H1 (cell line): ENCODE measurements around the gene FAM209A. TPM values are rescaled to one million over a fixed set of nuclear protein-coding genes. Genes with fewer than 3 reads are reported as not detected.

ENCODE experiments used
- CTCF ChIA-PET: fragments of 300-600 bp; sonication (Branson Sonifier 250); formaldehyde crosslinking; loops from one replicate; lab custom pipeline; 2021; ENCODE audit not compliant: partially characterized antibody; lab: Charles Lee
- POLR2A ChIA-PET: fragments of 300-600 bp; sonication (Branson Sonifier 250); formaldehyde crosslinking; loops from one replicate; lab custom pipeline; 2021; ENCODE audit warnings: inconsistent platforms; ENCODE audit not compliant: partially characterized antibody; lab: Charles Lee
- DNase-seq, 2 experiments: peaks; one replicate each; pipeline versions ENCODE4 v3.0.0 to v3.0.0-alpha.2; 2010 to 2022; ENCODE audit warnings: low spot score in 2 of 2, low read depth in 1 of 2, mixed read lengths in 1 of 2
- FAIRE-seq: peaks from 2 replicates; lab custom pipeline; 2011; peaks lifted over from hg19 to GRCh38; lab: Jason Lieb, UNC
- H2AFZ ChIP-seq: 2 replicates; pipeline ENCODE4 v1.8.1; 2012; ENCODE audit warnings: low read length, inconsistent platforms
- H2AK5ac ChIP-seq: 2 replicates; pipeline ENCODE4 v1.6.1; 2013; ENCODE audit warnings: low read depth, low read length
- H2BK120ac ChIP-seq: replicated peaks from 2 replicates; pipeline ENCODE3; 2013; ENCODE audit warnings: low read depth, low read length, inconsistent platforms
- H2BK12ac ChIP-seq: 2 replicates; pipeline ENCODE4 v1.6.1; 2013; ENCODE audit warnings: low read depth, low read length
- H2BK15ac ChIP-seq: 2 replicates; pipeline ENCODE4 v1.6.1; 2013; ENCODE audit warnings: low read length
- H2BK20ac ChIP-seq: 2 replicates; pipeline ENCODE4 v1.6.1; 2013; ENCODE audit warnings: low read length
- H2BK5ac ChIP-seq: 2 replicates; pipeline ENCODE4 v1.6.1; 2013; ENCODE audit warnings: low read depth, low read length
- H3K14ac ChIP-seq: 2 replicates; pipeline ENCODE4 v1.6.1; 2013; ENCODE audit warnings: inconsistent platforms; ENCODE audit not compliant: insufficient read length
- H3K18ac ChIP-seq: 2 replicates; pipeline ENCODE4 v1.6.1; 2013; ENCODE audit warnings: low read length; ENCODE audit errors: extremely low read depth
- H3K23ac ChIP-seq: 2 replicates; pipeline ENCODE4 v1.6.1; 2013; ENCODE audit warnings: inconsistent platforms; ENCODE audit not compliant: insufficient read length
- H3K23me2 ChIP-seq: 2 replicates; pipeline ENCODE4 v1.6.1; 2013; ENCODE audit warnings: low read depth, low read length
- H3K27ac ChIP-seq: 2 replicates; pipeline ENCODE4 v1.6.1; 2011; ENCODE audit warnings: low read depth, low read length, inconsistent platforms
- H3K27me3 ChIP-seq, 4 experiments: replicated peaks in 1 of 4; 1 replicate in 1 of 4; 2 replicates in 3 of 4; pipeline versions ENCODE4 v1.6.1 to v1.8.1; 2011 to 2013; ENCODE audit warnings: low read length in 3 of 4, mild to moderate bottlenecking in 3 of 4, inconsistent platforms in 2 of 4, mixed read lengths in 2 of 4, moderate library complexity in 1 of 4; ENCODE audit not compliant: control insufficient read depth in 3 of 4, insufficient read depth in 3 of 4; ENCODE audit errors: extremely low read depth in 1 of 4
- H3K36me3 ChIP-seq, 4 experiments: 2 replicates each; pipeline versions ENCODE4 v1.6.1 to v1.8.1; 2011 to 2013; ENCODE audit warnings: mild to moderate bottlenecking in 4 of 4, low read length in 3 of 4, moderate library complexity in 2 of 4, control low read depth in 1 of 4, inconsistent platforms in 1 of 4; ENCODE audit not compliant: insufficient read depth in 4 of 4, control insufficient read depth in 2 of 4
- H3K4ac ChIP-seq: replicated peaks from 2 replicates; pipeline ENCODE3; 2013; ENCODE audit warnings: low read length, low read depth, mixed read lengths, inconsistent platforms; ENCODE audit not compliant: insufficient read length
- H3K4me1 ChIP-seq, 4 experiments: replicated peaks in 1 of 4; 1 replicate in 1 of 4; 2 replicates in 3 of 4; pipeline versions ENCODE4 v1.6.1 to v1.8.1; 2011 to 2013; ENCODE audit warnings: low read length in 3 of 4, inconsistent platforms in 2 of 4, mixed read lengths in 1 of 4; ENCODE audit not compliant: insufficient read depth in 4 of 4, control insufficient read depth in 3 of 4
- H3K4me2 ChIP-seq, 2 experiments: 2 replicates each; pipeline versions ENCODE4 v1.6.1 to v1.8.1; 2011 to 2013; ENCODE audit warnings: low read depth in 2 of 2, low read length in 2 of 2, control low read depth in 1 of 2, inconsistent platforms in 1 of 2, mild to moderate bottlenecking in 1 of 2; ENCODE audit not compliant: insufficient read depth in 1 of 2
- H3K4me3 ChIP-seq, 4 experiments: fragments of 200-600, 300-600 bp in 1 of 4; sonication (generic), shearing (Covaris generic), sonication (Bioruptor Twin) in 1 of 4; 2 replicates each; pipeline versions ENCODE4 v1.5.1 to v1.8.1; 2011 to 2016; ENCODE audit warnings: low read length in 4 of 4, low read depth in 3 of 4, control low read depth in 2 of 4, inconsistent platforms in 2 of 4, mild to moderate bottlenecking in 2 of 4, mixed read lengths in 1 of 4, moderate library complexity in 1 of 4; ENCODE audit not compliant: insufficient read depth in 2 of 4; ENCODE audit errors: extremely low read depth in 1 of 4
- H3K56ac ChIP-seq: replicated peaks from 2 replicates; pipeline ENCODE3; 2013; ENCODE audit warnings: low read depth, mild to moderate bottlenecking, mixed read lengths, low read length, inconsistent platforms; ENCODE audit not compliant: insufficient read length
- H3K79me1 ChIP-seq: 2 replicates; pipeline ENCODE4 v1.6.1; 2013; ENCODE audit warnings: low read depth, low read length, control low read depth
- H3K79me2 ChIP-seq, 2 experiments: 2 replicates each; pipeline versions ENCODE4 v1.6.1 to v1.8.1; 2012 to 2013; ENCODE audit warnings: low read length in 2 of 2, mild to moderate bottlenecking in 2 of 2, inconsistent platforms in 1 of 2; ENCODE audit not compliant: insufficient read depth in 2 of 2, control insufficient read depth in 1 of 2
- H3K9ac ChIP-seq, 4 experiments: replicated peaks in 1 of 4; 1 replicate in 1 of 4; 2 replicates in 3 of 4; pipeline versions ENCODE4 v1.6.1 to v1.8.1; 2011 to 2013; ENCODE audit warnings: low read depth in 3 of 4, low read length in 3 of 4, control low read depth in 2 of 4, mild to moderate bottlenecking in 2 of 4, moderate library complexity in 2 of 4, inconsistent platforms in 1 of 4; ENCODE audit errors: extremely low read depth in 1 of 4
- H3K9me3 ChIP-seq, 2 experiments: 2 replicates each; pipeline versions ENCODE4 v1.6.1 to v1.8.1; 2012 to 2013; ENCODE audit warnings: mild to moderate bottlenecking in 2 of 2, moderate library complexity in 2 of 2, control low read depth in 1 of 2, inconsistent platforms in 1 of 2, low read depth in 1 of 2, low read length in 1 of 2, mixed read lengths in 1 of 2; ENCODE audit not compliant: insufficient read depth in 2 of 2
- H4K20me1 ChIP-seq, 2 experiments: replicated peaks in 1 of 2; 2 replicates each; pipeline versions ENCODE3 to v1.8.1; 2011 to 2013; ENCODE audit warnings: inconsistent platforms in 2 of 2, low read length in 2 of 2, mild to moderate bottlenecking in 1 of 2; ENCODE audit not compliant: insufficient read depth in 2 of 2, control insufficient read depth in 1 of 2
- H4K5ac ChIP-seq: 2 replicates; pipeline ENCODE4 v1.6.1; 2013; ENCODE audit warnings: low read length, low read depth, mixed read lengths, inconsistent platforms; ENCODE audit not compliant: insufficient read length
- H4K8ac ChIP-seq: 2 replicates; pipeline ENCODE4 v1.8.0; 2013; ENCODE audit warnings: mild to moderate bottlenecking, moderate library complexity, low read length, inconsistent platforms; ENCODE audit not compliant: insufficient read depth; ENCODE audit errors: extremely low read depth
- H4K91ac ChIP-seq: replicated peaks from 2 replicates; pipeline ENCODE3; 2013; ENCODE audit warnings: low read length, mixed read lengths, inconsistent platforms; ENCODE audit not compliant: insufficient read length
- BACH1 ChIP-seq: IDR thresholded peaks from 2 replicates; pipeline ENCODE4 v1.6.1; 2012; ENCODE audit warnings: low read length, improper control_type of control experiment
- WGBS, 2 experiments: shearing (Covaris generic) in 1 of 2; methylation state at CpG; one replicate each; pipeline versions ENCODE4 v1.1.6 to v1.1.7; 2013 to 2015; ENCODE audit warnings: low lambda C conversion rate in 2 of 2, mixed read lengths in 2 of 2, inconsistent platforms in 1 of 2, low coverage in 1 of 2, missing lambda C conversion rate in 1 of 2; ENCODE audit not compliant: insufficient replicate concordance in 2 of 2, insufficient coverage in 1 of 2, insufficient read length in 1 of 2; ENCODE audit errors: extremely low coverage in 1 of 2, missing lambda C conversion rate in 1 of 2; 5-methylcytosine and 5-hydroxymethylcytosine counted together
- polyA plus RNA-seq, 7 experiments: library from polyadenylated mRNA; depleted of rRNA in 3 of 7; stranded (reverse) in 5 of 7; unstranded in 2 of 7; fragments of >200 nt in 5 of 7; fragments of 200-250 nt in 2 of 7; gene quantifications; 1 replicate in 5 of 7; 2 replicates in 1 of 7; 4 replicates in 1 of 7; pipeline versions ENCODE4 v1.2.1 to v1.2.3, GENCODE V29; 2011 to 2013; ENCODE audit warnings: missing spikeins in 2 of 7, mixed read lengths in 2 of 7
- total RNA-seq: library from RNA; stranded (reverse); fragmentation: NEBNext Ultra II Directional; extraction: Animal tissue kit (Norgen Biotek cat#: 25700); gene quantifications from 2 replicates; pipeline ENCODE4 v1.2.1, GENCODE V29; 2021

The FAM209A gene
- total and polyA plus RNA-seq, 2 of the 8 experiments (the other 6 are each of a cell fraction or from before 2014, with no cell fraction given), result 0.15 TPM; not detected in 1

DNA sequence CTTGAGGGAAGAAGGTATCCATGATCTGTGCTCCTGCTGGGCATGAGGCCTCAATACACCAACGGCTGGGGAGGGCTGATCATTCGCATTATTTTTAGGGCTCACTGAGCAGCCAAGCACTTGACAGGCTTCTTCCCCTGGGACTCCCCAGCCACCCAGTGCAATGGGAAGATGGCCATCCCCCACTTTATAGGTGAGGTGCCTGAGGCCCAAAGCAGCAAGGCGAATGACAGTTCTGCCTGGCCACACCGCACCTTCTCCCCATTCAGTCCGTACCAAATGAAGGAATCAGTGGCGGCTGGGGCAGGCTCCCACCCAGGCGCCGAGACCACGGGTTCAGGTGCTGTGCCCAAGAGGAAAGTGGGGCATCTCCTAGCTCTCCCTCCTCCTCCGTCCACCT lies 4.4 kb upstream of the FAM209A start:
- no peak overlapping the region for H3K9ac ChIP-seq
- WGBS, 2 experiments, result 96% methylated on average over 10 of the region's 10 CpGs; no CpG with 5 or more reads in 1 of the 2 experiments
- DNase-seq, result no peak
- TF ChIP-seq BACH1, result no peak

More for the DNA sequence above, 4.4 kb upstream of the FAM209A start:
- Histone ChIP-seq H3K56ac (no peak overlapping the region), H3K23me2 (no peaks in the 10 kb centered on the region), H2AK5ac (no peak overlapping the region), H4K91ac (no peak overlapping the region), H2BK120ac (no peak overlapping the region), H3K23ac (no peak overlapping the region), H3K14ac (no peak overlapping the region), H3K4me1 (no peaks in the 10 kb centered on the region), H3K36me3 (peaks cover 0 to 31% (median 23%) of the 10 kb centered on the region in 4 experiments; a peak in 6 of 8 replicates), H4K8ac (no peak overlapping the region), H4K5ac (no peak overlapping the region), H3K79me2 (no peaks in the 10 kb centered on the region), H2BK20ac (no peak overlapping the region), H3K4ac (no peak overlapping the region), H3K79me1 (no peaks in the 10 kb centered on the region), H2BK15ac (no peak overlapping the region), H2BK12ac (no peak overlapping the region), H3K27ac (no peak overlapping the region), H2BK5ac (no peak overlapping the region), H3K18ac (no peak overlapping the region), H3K4me3 (no peak overlapping the region), H3K9me3 (peaks cover 7 to 21% of the 10 kb centered on the region in 2 experiments; a peak in 2 of 4 replicates), H4K20me1 (no peaks in the 10 kb centered on the region), H2AFZ (no peak overlapping the region), H3K4me2 (no peak overlapping the region), H3K27me3 (no peaks in the 10 kb centered on the region)
- FAIRE-seq, result no peak
- CTCF ChIA-PET, result no interaction called here
- POLR2A ChIA-PET, result no interaction called here
